Ovary (tissue), 3 donors: Measurements from ENCODE around the gene PROK2.

ENCODE experiments used
- POLR2A ChIP-seq: fragments of 450-650 bp; IDR thresholded peaks from one replicate; pipeline ENCODE4 v1.6.1; 2017; ENCODE audit warnings: antibody characterized with exemption, mild to moderate bottlenecking, moderate library complexity
- TF ChIP-seq, protein P1 (sequence below), 3 donors: fragments of 450-650 bp in 2 of 3; fragments of 200-600 bp in 1 of 3; IDR thresholded peaks; one replicate each; pipeline versions ENCODE4 v1.5.1 to v1.8.0; 2016 to 2022; ENCODE audit warnings: antibody characterized with exemption in 3 of 3, mild to moderate bottlenecking in 1 of 3
- donor health status: DM: no; HTN: no; CAD: no.

DNA sequence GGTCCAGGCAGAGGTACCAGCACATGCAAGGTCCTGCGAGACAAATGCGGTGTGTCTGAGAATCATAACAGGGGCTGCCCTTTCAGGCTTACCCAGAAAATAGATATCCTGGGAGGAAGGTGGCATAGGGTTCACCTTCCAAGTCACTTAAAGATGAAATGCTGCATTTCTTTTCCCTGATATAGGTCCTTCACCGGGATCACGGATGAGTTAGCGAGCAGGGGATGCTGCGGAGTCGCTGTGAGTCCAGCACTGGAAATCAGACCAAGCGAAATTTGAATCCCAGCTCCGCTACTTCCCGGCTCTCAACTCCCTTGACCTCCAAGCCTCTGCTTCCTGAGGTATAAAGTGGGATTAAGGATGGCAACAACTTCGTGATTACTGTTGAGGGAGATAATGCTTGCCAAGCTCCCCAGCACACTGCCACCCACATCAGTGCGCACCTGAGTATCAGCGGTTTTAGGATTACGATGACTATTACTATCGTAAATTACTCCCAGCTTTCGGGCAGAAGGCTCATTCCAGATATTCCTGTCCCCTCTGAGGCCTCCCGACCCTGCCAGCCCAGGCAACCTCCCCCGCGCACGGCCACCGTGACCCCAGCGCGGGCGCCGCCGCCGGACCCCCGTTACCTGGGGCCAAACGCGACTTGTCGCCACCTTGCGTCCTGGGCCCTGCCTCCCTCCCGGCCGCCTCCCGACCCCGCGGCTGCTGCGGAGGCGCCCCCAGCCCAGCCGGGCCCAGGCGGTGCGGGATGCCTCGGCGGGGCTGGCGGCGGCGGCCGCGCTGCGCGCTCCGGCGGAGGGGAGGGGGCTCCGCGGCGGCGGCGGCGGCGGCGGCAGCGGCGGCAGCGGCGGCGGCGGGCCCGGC, 31.9 kb downstream of the PROK2 start:
- TF ChIP-seq, protein P1, sequence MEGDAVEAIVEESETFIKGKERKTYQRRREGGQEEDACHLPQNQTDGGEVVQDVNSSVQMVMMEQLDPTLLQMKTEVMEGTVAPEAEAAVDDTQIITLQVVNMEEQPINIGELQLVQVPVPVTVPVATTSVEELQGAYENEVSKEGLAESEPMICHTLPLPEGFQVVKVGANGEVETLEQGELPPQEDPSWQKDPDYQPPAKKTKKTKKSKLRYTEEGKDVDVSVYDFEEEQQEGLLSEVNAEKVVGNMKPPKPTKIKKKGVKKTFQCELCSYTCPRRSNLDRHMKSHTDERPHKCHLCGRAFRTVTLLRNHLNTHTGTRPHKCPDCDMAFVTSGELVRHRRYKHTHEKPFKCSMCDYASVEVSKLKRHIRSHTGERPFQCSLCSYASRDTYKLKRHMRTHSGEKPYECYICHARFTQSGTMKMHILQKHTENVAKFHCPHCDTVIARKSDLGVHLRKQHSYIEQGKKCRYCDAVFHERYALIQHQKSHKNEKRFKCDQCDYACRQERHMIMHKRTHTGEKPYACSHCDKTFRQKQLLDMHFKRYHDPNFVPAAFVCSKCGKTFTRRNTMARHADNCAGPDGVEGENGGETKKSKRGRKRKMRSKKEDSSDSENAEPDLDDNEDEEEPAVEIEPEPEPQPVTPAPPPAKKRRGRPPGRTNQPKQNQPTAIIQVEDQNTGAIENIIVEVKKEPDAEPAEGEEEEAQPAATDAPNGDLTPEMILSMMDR (IDR thresholded peaks at IDR 0.05): no peak
- no peak for TF ChIP-seq POLR2A
